NCI-H128 (cell line): ENCODE data around the gene SLC28A2.
"Not testable (repeated sequence)": the region's sequence is repeated elsewhere in the genome, so short reads cannot be mapped to it uniquely, and the experiment has no call there.

Experiments used
- DNase-seq: peaks from one replicate; lab custom pipeline; 2025; ENCODE audit not compliant: unreplicated experiment; lab: John Stamatoyannopoulos, UW

Gene SLC28A2

GRCh38 chr15:45259796-45260195 is 7.8 kb downstream of the SLC28A2 start:
- DNase-seq, result no peak

GRCh38 chr15:45262906-45263461 is 10.9 kb downstream of the SLC28A2 start:
- DNase-seq, result no peak

- no peak for DNase-seq
These were observed 11.8 kb downstream of the SLC28A2 start for GRCh38 chr15:45263854-45264253.

- no peak for DNase-seq
These were observed 13.5 kb downstream of the SLC28A2 start for GRCh38 chr15:45265506-45265905.

- DNase-seq, result no peak
These were observed 16.1 kb downstream of the SLC28A2 start for GRCh38 chr15:45268135-45268534.

- no peak for DNase-seq
These were observed 22.8 kb downstream of the SLC28A2 start for GRCh38 chr15:45274636-45275380.

- peak; percentile 5 for DNase-seq
These were observed 24.8 kb downstream of the SLC28A2 start for GRCh38 chr15:45276831-45277230.

GRCh38 chr15:45279024-45279698 is 27.1 kb downstream of the SLC28A2 start:
- DNase-seq, result peak; percentile 90

- no peak for DNase-seq
These were observed 33.4 kb downstream of the SLC28A2 start for GRCh38 chr15:45285413-45285812.

GRCh38 chr15:45287390-45287956 is 35.4 kb downstream of the SLC28A2 start:
- no peak for DNase-seq

GRCh38 chr15:45288947-45289346 is 36.9 kb downstream of the SLC28A2 start:
- no peak for DNase-seq

- no peak for DNase-seq
These were observed 40.0 kb downstream of the SLC28A2 start for GRCh38 chr15:45291822-45292582.

GRCh38 chr15:45293326-45293725 is 41.3 kb downstream of the SLC28A2 start:
- DNase-seq, result not testable (repeated sequence)

GRCh38 chr15:45298964-45299378 is 46.9 kb downstream of the SLC28A2 start:
- DNase-seq, result not testable (repeated sequence)

- no peak for DNase-seq
These were observed 52.7 kb downstream of the SLC28A2 start for GRCh38 chr15:45304711-45305110.

- DNase-seq, result no peak
These were observed 54.1 kb downstream of the SLC28A2 start for GRCh38 chr15:45306105-45306504.

GRCh38 chr15:45307230-45307924 is 55.3 kb downstream of the SLC28A2 start:
- no peak for DNase-seq

- not testable (repeated sequence) for DNase-seq
These were observed 62.1 kb downstream of the SLC28A2 start for GRCh38 chr15:45314117-45314516.

GRCh38 chr15:45314960-45315359 is 62.9 kb downstream of the SLC28A2 start:
- DNase-seq, result no peak

GRCh38 chr15:45319472-45320214 is 67.6 kb downstream of the SLC28A2 start:
- no peak for DNase-seq
